OCI-LY3 (cell line): ENCODE data around the gene SHROOM1.
"Not testable (repeated sequence)": the region's sequence is repeated elsewhere in the genome, so short reads cannot be mapped to it uniquely, and the experiment has no call there.

Source experiments
- H2AFZ ChIP-seq: fragments of 200-600, 300-600 bp; shearing (Covaris generic); 2 replicates; pipeline ENCODE4 v1.6.0; 2014; ENCODE audit warnings: antibody characterized with exemption, low read depth, low read length
- H3K27ac ChIP-seq: fragments of 200-600, 300-600 bp; sonication (generic); 2 replicates; pipeline ENCODE4 v1.5.1; 2014; ENCODE audit warnings: mild to moderate bottlenecking, low read length, moderate library complexity, mixed read lengths
- H3K27me3 ChIP-seq: fragments of 200-600, 300-600 bp; sonication (generic); 2 replicates; pipeline ENCODE4 v1.6.1; 2014; ENCODE audit warnings: low read depth, low read length, mixed read lengths
- H3K36me3 ChIP-seq: fragments of 200-600, 300-600 bp; sonication (generic); replicated peaks from 2 replicates; pipeline ENCODE3; 2014; ENCODE audit warnings: low read depth, low read length, mixed read lengths
- H3K4me1 ChIP-seq: fragments of 300-600, 200-600 bp; sonication (generic); 2 replicates; pipeline ENCODE4 v1.6.1; 2014; ENCODE audit warnings: low read length, mixed read lengths
- H3K4me2 ChIP-seq: fragments of 200-600, 300-600 bp; sonication (generic); 2 replicates; pipeline ENCODE4 v1.6.1; 2014; ENCODE audit warnings: low read length, mixed read lengths
- H3K4me3 ChIP-seq: fragments of 300-600, 200-600 bp; sonication (generic); 2 replicates; pipeline ENCODE4 v1.5.1; 2014; ENCODE audit warnings: antibody characterized with exemption, mild to moderate bottlenecking, low read length, moderate library complexity
- H3K79me2 ChIP-seq: fragments of 300-600, 200-600 bp; shearing (Covaris generic); 2 replicates; pipeline ENCODE4 v1.6.1; 2014; ENCODE audit warnings: mild to moderate bottlenecking, low read length, mixed read lengths
- H3K9ac ChIP-seq: fragments of 300-600, 200-600 bp; shearing (Covaris generic); 2 replicates; pipeline ENCODE4 v1.6.0; 2014; ENCODE audit warnings: mild to moderate bottlenecking, low read length, moderate library complexity
- H3K9me3 ChIP-seq: fragments of 200-600, 300-600 bp; shearing (Covaris generic); 2 replicates; pipeline ENCODE4 v1.6.1; 2014; ENCODE audit warnings: low read length, mixed read lengths; ENCODE audit not compliant: insufficient read depth
- H4K20me1 ChIP-seq: fragments of 200-600, 300-600 bp; sonication (generic); 2 replicates; pipeline ENCODE4 v1.6.1; 2016; ENCODE audit warnings: low read length, mixed read lengths; ENCODE audit not compliant: insufficient read depth
- EZH2phosphoT487 ChIP-seq: fragments of 200-600 bp; shearing (Covaris generic); IDR thresholded peaks from 2 replicates; pipeline ENCODE4 v1.6.1; 2018; ENCODE audit warnings: antibody characterized with exemption, mixed run types, low read depth
- TF ChIP-seq, protein P1 (sequence below): fragments of 200-600, 300-600 bp; sonication (generic); IDR thresholded peaks from 2 replicates; pipeline ENCODE4 v1.5.1; 2014; ENCODE audit warnings: antibody characterized with exemption, low read length, low read depth

Gene SHROOM1

DNA sequence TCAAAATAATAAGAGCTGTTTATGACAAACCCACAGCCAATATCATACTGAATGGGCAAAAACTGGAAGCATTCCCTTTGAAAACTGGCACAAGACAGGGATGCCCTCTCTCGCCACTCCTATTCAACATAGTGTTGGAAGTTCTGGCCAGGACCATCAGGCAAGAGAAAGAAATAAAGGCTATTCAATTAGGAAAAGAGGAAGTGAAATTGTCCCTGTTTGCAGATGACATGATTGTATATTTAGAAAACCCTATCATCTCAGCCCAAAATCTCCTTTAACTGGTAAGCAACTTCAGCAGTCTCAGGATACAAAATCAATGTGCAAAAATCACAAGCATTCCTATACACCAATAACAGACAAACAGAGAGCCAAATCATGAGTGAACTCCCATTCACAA is 26.2 kb downstream of the SHROOM1 start:
- not testable (repeated sequence) for H3K27ac ChIP-seq, H3K9me3 ChIP-seq, H4K20me1 ChIP-seq, H3K9ac ChIP-seq, H3K4me2 ChIP-seq, H3K36me3 ChIP-seq, H3K4me3 ChIP-seq, H3K4me1 ChIP-seq, H3K27me3 ChIP-seq, H2AFZ ChIP-seq, H3K79me2 ChIP-seq

DNA sequence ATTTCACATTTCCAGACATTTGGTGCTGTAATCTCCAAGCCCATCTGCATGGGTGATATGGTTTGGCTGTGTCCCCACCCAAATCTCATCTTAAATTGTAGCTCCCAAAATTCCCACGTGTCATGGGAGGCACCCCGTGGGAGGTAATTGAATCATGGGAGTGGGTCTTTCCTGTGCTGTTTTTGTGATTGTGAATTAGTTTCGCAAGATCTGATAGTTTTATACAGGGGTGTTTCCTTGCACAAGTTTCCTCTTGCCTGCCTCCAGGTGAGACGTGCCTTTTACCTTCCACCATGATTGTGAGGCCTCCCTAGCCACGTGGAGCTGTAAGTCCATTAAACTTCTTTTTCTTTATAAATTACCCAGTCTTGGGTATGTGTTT is 27.8 kb downstream of the SHROOM1 start:
- not testable (repeated sequence) for H3K36me3 ChIP-seq, H3K27me3 ChIP-seq, H3K79me2 ChIP-seq, H3K4me1 ChIP-seq, H3K9ac ChIP-seq, H3K4me2 ChIP-seq, H3K4me3 ChIP-seq, H3K27ac ChIP-seq, H4K20me1 ChIP-seq, H2AFZ ChIP-seq, H3K9me3 ChIP-seq

DNA sequence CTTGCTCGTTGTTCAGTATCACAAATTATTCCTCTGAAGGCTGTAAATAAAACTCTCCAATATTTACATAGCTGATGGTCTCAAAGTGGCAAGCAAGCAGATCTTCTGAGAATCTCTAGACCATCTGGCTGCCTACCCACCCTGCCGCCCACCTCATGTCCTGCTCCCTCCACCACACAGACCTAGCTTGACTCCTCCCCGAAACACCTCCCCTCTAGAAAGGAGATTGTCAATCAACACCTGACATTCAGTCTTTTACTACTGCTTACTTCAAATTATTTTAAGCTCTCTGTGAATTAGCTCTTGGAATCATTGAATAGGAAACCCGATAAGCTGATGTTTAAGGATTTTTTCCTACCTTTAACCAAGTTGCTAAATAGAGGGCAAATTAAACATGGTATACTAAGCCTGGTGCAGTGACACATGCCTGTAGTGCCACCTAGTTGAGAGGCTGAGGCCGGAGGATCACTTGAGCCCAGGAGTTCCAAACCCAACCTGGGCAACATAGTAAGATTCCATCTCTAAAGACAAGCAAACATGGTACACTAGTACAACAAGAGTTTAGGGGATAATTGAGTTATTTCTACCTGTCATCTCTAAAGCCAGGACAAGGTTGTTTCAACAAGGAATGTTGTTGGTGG is 28.3 kb downstream of the SHROOM1 start:
- TF ChIP-seq, protein P1, sequence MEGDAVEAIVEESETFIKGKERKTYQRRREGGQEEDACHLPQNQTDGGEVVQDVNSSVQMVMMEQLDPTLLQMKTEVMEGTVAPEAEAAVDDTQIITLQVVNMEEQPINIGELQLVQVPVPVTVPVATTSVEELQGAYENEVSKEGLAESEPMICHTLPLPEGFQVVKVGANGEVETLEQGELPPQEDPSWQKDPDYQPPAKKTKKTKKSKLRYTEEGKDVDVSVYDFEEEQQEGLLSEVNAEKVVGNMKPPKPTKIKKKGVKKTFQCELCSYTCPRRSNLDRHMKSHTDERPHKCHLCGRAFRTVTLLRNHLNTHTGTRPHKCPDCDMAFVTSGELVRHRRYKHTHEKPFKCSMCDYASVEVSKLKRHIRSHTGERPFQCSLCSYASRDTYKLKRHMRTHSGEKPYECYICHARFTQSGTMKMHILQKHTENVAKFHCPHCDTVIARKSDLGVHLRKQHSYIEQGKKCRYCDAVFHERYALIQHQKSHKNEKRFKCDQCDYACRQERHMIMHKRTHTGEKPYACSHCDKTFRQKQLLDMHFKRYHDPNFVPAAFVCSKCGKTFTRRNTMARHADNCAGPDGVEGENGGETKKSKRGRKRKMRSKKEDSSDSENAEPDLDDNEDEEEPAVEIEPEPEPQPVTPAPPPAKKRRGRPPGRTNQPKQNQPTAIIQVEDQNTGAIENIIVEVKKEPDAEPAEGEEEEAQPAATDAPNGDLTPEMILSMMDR = no peak
- TF ChIP-seq EZH2phosphoT487 = no peak

DNA sequence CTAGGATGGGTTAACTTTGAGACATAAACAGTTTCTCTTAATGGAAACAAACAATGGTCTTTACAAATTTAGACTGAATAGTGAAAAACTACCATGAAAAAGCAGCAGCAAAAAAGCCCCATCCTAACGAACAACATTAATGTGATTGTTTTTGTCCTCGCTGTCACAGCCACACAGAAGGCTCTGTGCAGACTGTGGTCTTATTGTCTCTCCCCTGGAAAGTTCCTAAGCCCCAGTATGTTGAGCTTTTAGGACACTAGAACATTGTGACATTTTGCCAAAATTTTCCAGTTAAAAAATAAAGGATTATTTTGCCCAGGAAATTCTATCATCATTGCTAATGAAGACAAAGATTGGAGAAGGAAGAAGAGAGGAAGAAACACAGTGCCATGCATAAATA is 29.9 kb downstream of the SHROOM1 start:
- Histone ChIP-seq H3K27ac (no peak overlapping the region), H3K4me3 (no peak overlapping the region), H4K20me1 (no peaks in the 10 kb centered on the region), H2AFZ (no peak overlapping the region), H3K36me3 (no peaks in the 10 kb centered on the region), H3K9me3 (no peaks in the 10 kb centered on the region), H3K4me2 (no peak overlapping the region), H3K9ac (no peak overlapping the region), H3K27me3 (peaks cover 5% of the 10 kb centered on the region; the same call in 1 of the 2 replicates), H3K4me1 (no peaks in the 10 kb centered on the region), H3K79me2 (no peaks in the 10 kb centered on the region)
- TF ChIP-seq, protein P1 = no peak
- TF ChIP-seq EZH2phosphoT487 = no peak

More for the DNA sequence above, 28.3 kb downstream of the SHROOM1 start:
- no peak overlapping the region for H3K9ac ChIP-seq
- H2AFZ ChIP-seq = no peak overlapping the region
- no peaks in the 10 kb centered on the region for H3K4me1 ChIP-seq
- no peaks in the 10 kb centered on the region for H3K9me3 ChIP-seq
- H3K36me3 ChIP-seq = no peaks in the 10 kb centered on the region
- no peak overlapping the region for H3K4me2 ChIP-seq
- H3K4me3 ChIP-seq = no peak overlapping the region
- H3K27me3 ChIP-seq = peaks cover 5% of the 10 kb centered on the region; the same call in 1 of the 2 replicates
- no peak overlapping the region for H3K27ac ChIP-seq
- no peaks in the 10 kb centered on the region for H3K79me2 ChIP-seq
- H4K20me1 ChIP-seq = no peaks in the 10 kb centered on the region

DNA sequence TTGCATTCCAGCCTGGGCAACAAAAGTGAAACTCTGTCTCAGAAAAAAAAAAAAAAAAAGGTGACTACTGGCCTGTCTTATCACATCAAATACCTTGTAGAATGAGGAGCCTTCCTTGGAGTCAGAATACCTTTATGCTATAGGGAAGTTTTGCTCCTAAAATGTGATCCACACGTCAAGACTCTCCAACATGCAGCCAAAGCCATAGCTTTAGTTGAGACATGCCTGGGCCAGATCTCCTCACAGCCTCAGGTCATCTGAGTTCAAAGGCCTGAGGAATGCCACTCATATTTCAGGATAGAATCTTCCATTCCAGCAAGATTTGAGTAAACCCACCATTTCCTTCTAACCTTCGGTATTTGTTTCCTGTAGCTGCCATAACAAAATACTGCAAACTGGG is 31.1 kb downstream of the SHROOM1 start:
- Histone ChIP-seq H2AFZ (no peak overlapping the region), H3K27me3 (peaks cover 5% of the 10 kb centered on the region; the same call in 1 of the 2 replicates), H3K36me3 (no peaks in the 10 kb centered on the region), H3K79me2 (no peaks in the 10 kb centered on the region), H3K4me3 (no peak overlapping the region), H3K4me1 (no peaks in the 10 kb centered on the region), H3K4me2 (no peak overlapping the region), H3K9me3 (no peaks in the 10 kb centered on the region), H3K9ac (no peak overlapping the region), H3K27ac (no peak overlapping the region), H4K20me1 (no peaks in the 10 kb centered on the region)
- TF ChIP-seq, protein P1 = no peak
- TF ChIP-seq EZH2phosphoT487 = no peak
